Measurements from ENCODE around the gene HAL.

The HAL gene

GRCh38 chr12:95962222-95962621 is 33.9 kb downstream of the HAL start:
- Histone ChIP-seq H3K4me2 (ENCODE audit: low read length) (no peak overlapping the region), H3K4me1 (ENCODE audit: low read length) (no peaks in the 10 kb centered on the region), H3K27me3 (ENCODE audit: low read depth, low read length) (no peaks in the 10 kb centered on the region), H3K4me3 (ENCODE audit: low read length) (no peak overlapping the region), H3K27ac (ENCODE audit: low read length) (no peak overlapping the region), H2AFZ (ENCODE audit: low read depth, low read length) (no peak overlapping the region), H3K79me2 (ENCODE audit: low read length) (no peaks in the 10 kb centered on the region), H4K20me1 (ENCODE audit: insufficient read depth, low read length) (no peaks in the 10 kb centered on the region), H3K9me3 (ENCODE audit: insufficient read depth, low read length) (no peaks in the 10 kb centered on the region), H3K36me3 (replicated peaks; ENCODE audit: low read depth, low read length) (no peaks in the 10 kb centered on the region), H3K9ac (ENCODE audit: low read length) (no peak overlapping the region)
- TF ChIP-seq EZH2phosphoT487 (IDR thresholded peaks at IDR 0.05; ENCODE audit: low read depth), result no peak
- no peak for TF ChIP-seq CTCF (IDR thresholded peaks at IDR 0.05; ENCODE audit: low read depth, low read length)

- H3K4me1 ChIP-seq (ENCODE audit: low read length), result no peaks in the 10 kb centered on the region
- peak overlapping the region; percentile 81; the same call in 1 of the 2 replicates for H2AFZ ChIP-seq (ENCODE audit: low read depth, low read length)
- no peaks in the 10 kb centered on the region for H4K20me1 ChIP-seq (ENCODE audit: insufficient read depth, low read length)
- no peak overlapping the region for H3K27ac ChIP-seq (ENCODE audit: low read length)
- peak overlapping the region; percentile 43 for H3K4me3 ChIP-seq (ENCODE audit: low read length)
- H3K27me3 ChIP-seq (ENCODE audit: low read depth, low read length), result no peaks in the 10 kb centered on the region
- H3K9me3 ChIP-seq (ENCODE audit: insufficient read depth, low read length), result no peaks in the 10 kb centered on the region
- no peaks in the 10 kb centered on the region for H3K79me2 ChIP-seq (ENCODE audit: low read length)
- TF ChIP-seq EZH2phosphoT487 (IDR thresholded peaks at IDR 0.05; ENCODE audit: low read depth), result no peak
- TF ChIP-seq CTCF (IDR thresholded peaks at IDR 0.05; ENCODE audit: low read depth, low read length), result no peak
- H3K9ac ChIP-seq (ENCODE audit: low read length), result no peak overlapping the region
- no peaks in the 10 kb centered on the region for H3K36me3 ChIP-seq (replicated peaks; ENCODE audit: low read depth, low read length)
- peak overlapping the region; percentile 52 for H3K4me2 ChIP-seq (ENCODE audit: low read length)
Measured at GRCh38 chr12:95960241-95960640, 35.9 kb downstream of the HAL start.

- no peak overlapping the region for H3K4me3 ChIP-seq (ENCODE audit: low read length)
- H3K9me3 ChIP-seq (ENCODE audit: insufficient read depth, low read length), result no peaks in the 10 kb centered on the region
- no peaks in the 10 kb centered on the region for H3K36me3 ChIP-seq (replicated peaks; ENCODE audit: low read depth, low read length)
- H4K20me1 ChIP-seq (ENCODE audit: insufficient read depth, low read length), result no peaks in the 10 kb centered on the region
- no peaks in the 10 kb centered on the region for H3K4me1 ChIP-seq (ENCODE audit: low read length)
- no peak for TF ChIP-seq EZH2phosphoT487 (IDR thresholded peaks at IDR 0.05; ENCODE audit: low read depth)
- TF ChIP-seq CTCF (IDR thresholded peaks at IDR 0.05; ENCODE audit: low read depth, low read length), result peak; percentile 21
- no peak overlapping the region for H3K4me2 ChIP-seq (ENCODE audit: low read length)
- H3K79me2 ChIP-seq (ENCODE audit: low read length), result no peaks in the 10 kb centered on the region
- no peak overlapping the region for H3K9ac ChIP-seq (ENCODE audit: low read length)
- H3K27ac ChIP-seq (ENCODE audit: low read length), result no peak overlapping the region
- H2AFZ ChIP-seq (ENCODE audit: low read depth, low read length), result no peak overlapping the region
- H3K27me3 ChIP-seq (ENCODE audit: low read depth, low read length), result 0 out of 2 replicates have a peak, but pooled peaks cover 4% of the 10 kb centered on the region
Measured at GRCh38 chr12:95959107-95959506, 37.0 kb downstream of the HAL start.

- Histone ChIP-seq H4K20me1 (ENCODE audit: insufficient read depth, low read length) (no peaks in the 10 kb centered on the region), H3K36me3 (replicated peaks; ENCODE audit: low read depth, low read length) (no peaks in the 10 kb centered on the region), H3K27ac (ENCODE audit: low read length) (no peak overlapping the region), H3K9me3 (ENCODE audit: insufficient read depth, low read length) (no peaks in the 10 kb centered on the region), H3K4me2 (ENCODE audit: low read length) (no peak overlapping the region), H3K4me1 (ENCODE audit: low read length) (no peaks in the 10 kb centered on the region), H3K79me2 (ENCODE audit: low read length) (no peaks in the 10 kb centered on the region), H3K27me3 (ENCODE audit: low read depth, low read length) (0 out of 2 replicates have a peak, but pooled peaks cover 8% of the 10 kb centered on the region), H3K9ac (ENCODE audit: low read length) (no peak overlapping the region), H3K4me3 (ENCODE audit: low read length) (no peak overlapping the region), H2AFZ (ENCODE audit: low read depth, low read length) (no peak overlapping the region)
- no peak for TF ChIP-seq EZH2phosphoT487 (IDR thresholded peaks at IDR 0.05; ENCODE audit: low read depth)
- no peak for TF ChIP-seq CTCF (IDR thresholded peaks at IDR 0.05; ENCODE audit: low read depth, low read length)
Measured at GRCh38 chr12:95956557-95957145, 39.5 kb downstream of the HAL start.

All from OCI-LY3 (cell line).